Upper lobe of left lung (tissue), 4 donors: ENCODE measurements around the gene PRKAB2.

Experiments
- CTCF ChIP-seq, 6 experiments: fragments of 450-650 bp in 4 of 6; fragments of 200-600 bp in 2 of 6; sonication (generic) in 2 of 6; IDR thresholded peaks; one replicate each; pipeline ENCODE4 v1.5.1; 2016 to 2019; ENCODE audit warnings: antibody characterized with exemption in 6 of 6
- POLR2A ChIP-seq, 4 donors: fragments of 450-650 bp; IDR thresholded peaks; one replicate each; pipeline ENCODE4 v1.5.1; 2016 to 2017; ENCODE audit warnings: antibody characterized with exemption in 4 of 4, mild to moderate bottlenecking in 2 of 4

GRCh38 chr1:147218606-147219005, 46.3 kb upstream of the PRKAB2 start:
- TF ChIP-seq CTCF (IDR thresholded peaks at IDR 0.05): no peak
- no peak for TF ChIP-seq POLR2A (IDR thresholded peaks at IDR 0.05)
